DOHH2 (cell line): ENCODE measurements around the gene SYT7.

ENCODE experiments used
- EZH2phosphoT487 ChIP-seq: fragments of 200-600 bp; sonication (generic); IDR thresholded peaks from 2 replicates; pipeline ENCODE4 v1.6.1; 2017; ENCODE audit warnings: borderline replicate concordance, mild to moderate bottlenecking, antibody characterized with exemption, low read length, moderate library complexity, mixed read lengths
- TF ChIP-seq, protein P1 (sequence below): fragments of 200-600 bp; sonication (generic); IDR thresholded peaks from one replicate; pipeline ENCODE4 v1.5.1; 2014; ENCODE audit warnings: antibody characterized with exemption, mild to moderate bottlenecking, low read depth, low read length; ENCODE audit not compliant: poor library complexity, severe bottlenecking

DNA sequence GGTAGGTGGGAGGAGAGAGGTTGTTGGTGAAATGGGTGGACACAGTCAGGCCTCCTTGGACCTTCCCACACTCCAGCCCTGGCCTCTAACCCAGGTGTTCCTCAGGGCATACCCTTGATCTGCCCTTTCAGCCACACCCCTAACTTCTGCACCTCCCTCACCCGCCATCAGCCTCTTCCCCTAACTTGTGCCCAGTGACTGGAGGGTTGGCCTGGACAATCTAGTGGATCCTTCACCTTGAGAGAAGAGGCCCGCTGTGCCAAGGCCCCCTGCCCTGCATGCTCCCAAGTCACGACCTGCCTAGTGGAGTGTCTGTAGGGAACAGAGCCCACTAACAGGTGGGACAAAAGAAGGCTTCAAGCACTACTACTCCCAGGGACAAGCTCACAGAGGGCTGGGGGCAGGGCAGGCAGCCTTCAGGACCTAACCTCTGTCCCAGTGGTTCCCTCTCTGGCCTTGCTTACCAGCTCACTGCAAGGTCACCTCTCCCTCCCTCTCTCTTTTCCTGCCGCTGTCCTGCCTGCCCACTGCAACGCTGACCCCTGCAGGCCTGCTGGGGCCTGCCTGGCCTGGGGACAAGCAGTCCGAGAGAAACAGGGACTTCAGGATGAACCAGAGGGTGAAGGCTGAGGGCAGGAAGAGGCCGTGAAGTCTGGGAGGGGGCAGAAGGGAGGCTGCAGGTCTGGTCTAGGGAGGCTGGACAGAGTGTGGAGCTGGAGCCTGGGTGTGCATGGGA is 3.3 kb downstream of the SYT7 start:
- TF ChIP-seq, protein P1, sequence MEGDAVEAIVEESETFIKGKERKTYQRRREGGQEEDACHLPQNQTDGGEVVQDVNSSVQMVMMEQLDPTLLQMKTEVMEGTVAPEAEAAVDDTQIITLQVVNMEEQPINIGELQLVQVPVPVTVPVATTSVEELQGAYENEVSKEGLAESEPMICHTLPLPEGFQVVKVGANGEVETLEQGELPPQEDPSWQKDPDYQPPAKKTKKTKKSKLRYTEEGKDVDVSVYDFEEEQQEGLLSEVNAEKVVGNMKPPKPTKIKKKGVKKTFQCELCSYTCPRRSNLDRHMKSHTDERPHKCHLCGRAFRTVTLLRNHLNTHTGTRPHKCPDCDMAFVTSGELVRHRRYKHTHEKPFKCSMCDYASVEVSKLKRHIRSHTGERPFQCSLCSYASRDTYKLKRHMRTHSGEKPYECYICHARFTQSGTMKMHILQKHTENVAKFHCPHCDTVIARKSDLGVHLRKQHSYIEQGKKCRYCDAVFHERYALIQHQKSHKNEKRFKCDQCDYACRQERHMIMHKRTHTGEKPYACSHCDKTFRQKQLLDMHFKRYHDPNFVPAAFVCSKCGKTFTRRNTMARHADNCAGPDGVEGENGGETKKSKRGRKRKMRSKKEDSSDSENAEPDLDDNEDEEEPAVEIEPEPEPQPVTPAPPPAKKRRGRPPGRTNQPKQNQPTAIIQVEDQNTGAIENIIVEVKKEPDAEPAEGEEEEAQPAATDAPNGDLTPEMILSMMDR = no peak
- no peak for TF ChIP-seq EZH2phosphoT487
